Skin epidermis (tissue), 12 donors: Measurements from ENCODE around the gene TBC1D21.

Experiments
- H3K27ac ChIP-seq, 21 experiments: fragments of 200-600 bp; sonication (generic) in 11 of 21; one replicate each; pipeline ENCODE4 v1.5.0; 2020; ENCODE audit warnings: mild to moderate bottlenecking in 3 of 21, inconsistent platforms in 2 of 21, moderate library complexity in 2 of 21
- H3K4me3 ChIP-seq, 7 experiments: fragments of 200-600 bp; sonication (generic) in 2 of 7; one replicate each; pipeline ENCODE4 v1.5.0; 2020; ENCODE audit warnings: inconsistent platforms in 2 of 7, mild to moderate bottlenecking in 2 of 7, moderate library complexity in 1 of 7

The TBC1D21 gene, protein sequence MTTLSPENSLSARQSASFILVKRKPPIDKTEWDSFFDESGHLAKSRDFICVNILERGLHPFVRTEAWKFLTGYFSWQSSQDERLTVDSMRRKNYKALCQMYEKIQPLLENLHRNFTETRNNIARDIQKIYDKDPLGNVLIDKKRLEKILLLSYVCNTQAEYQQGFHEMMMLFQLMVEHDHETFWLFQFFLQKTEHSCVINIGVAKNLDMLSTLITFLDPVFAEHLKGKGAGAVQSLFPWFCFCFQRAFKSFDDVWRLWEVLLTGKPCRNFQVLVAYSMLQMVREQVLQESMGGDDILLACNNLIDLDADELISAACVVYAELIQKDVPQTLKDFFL

GRCh38 chr15:73873456-73873855, at the start of gene TBC1D21:
TSS of gene TBC1D21 (plus strand) at chr15:73873564. CDS start at chr15:73873710, 146 bp downstream.
- Histone ChIP-seq H3K27ac (no peak within 1 kb of the TSS), H3K4me3 (no peak within 1 kb of the TSS)

DNA sequence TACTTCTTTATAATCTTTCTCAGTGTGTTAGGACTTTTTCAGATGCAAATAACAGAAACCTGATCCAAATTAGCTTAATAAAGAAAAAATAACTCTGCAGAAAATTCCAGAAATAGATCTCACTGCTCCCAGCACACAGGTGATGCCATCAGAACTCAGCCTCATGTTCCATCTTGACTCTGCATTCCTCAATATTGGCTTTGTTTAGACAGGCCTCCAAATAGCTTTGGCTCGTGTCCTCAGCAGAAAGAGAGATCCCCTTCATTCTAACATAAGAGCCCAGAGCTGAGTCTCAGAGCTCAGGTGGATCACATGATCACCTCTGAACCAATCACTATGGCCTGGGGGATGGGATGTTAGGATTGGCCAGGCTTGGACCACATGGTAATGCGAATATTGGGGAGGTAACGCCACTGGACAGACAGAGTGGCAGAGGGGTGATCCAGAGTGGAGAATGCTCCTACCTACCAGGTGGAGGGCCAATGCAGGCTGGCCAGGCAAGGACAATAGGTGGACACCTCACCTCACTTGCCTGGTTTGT, 46.6 kb upstream of the TBC1D21 start:
- Histone ChIP-seq H3K4me3 (no peak overlapping the region), H3K27ac (no peak overlapping the region)

- H3K27ac ChIP-seq: no peak overlapping the region
- H3K4me3 ChIP-seq: no peak overlapping the region
Measured at GRCh38 chr15:73829523-73829922, 43.8 kb upstream of the TBC1D21 start.

DNA sequence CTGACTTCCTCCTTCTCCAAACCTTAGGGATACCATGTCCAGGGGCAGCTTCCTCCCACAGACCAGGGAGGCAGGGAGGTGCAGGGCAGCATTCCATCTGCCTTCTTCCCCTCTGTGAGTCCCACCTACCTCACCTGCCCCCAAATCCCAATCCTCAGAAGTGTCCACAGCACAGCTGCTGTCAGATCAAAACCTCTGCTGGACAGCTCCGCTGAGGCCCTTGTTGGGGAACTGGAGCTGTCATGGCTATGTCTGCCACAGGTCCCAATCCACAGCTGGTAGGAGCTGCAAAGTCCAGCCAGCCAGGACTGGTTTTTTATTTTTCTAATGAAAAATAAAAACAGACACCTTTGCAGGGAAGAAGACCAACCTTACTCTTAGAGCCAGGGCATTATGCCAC, 40.7 kb upstream of the TBC1D21 start:
- Histone ChIP-seq H3K4me3 (no peak overlapping the region), H3K27ac (no peak overlapping the region)

GRCh38 chr15:73836845-73837244, 36.5 kb upstream of the TBC1D21 start:
- H3K4me3 ChIP-seq: no peak overlapping the region
- H3K27ac ChIP-seq: no peak overlapping the region

GRCh38 chr15:73838831-73839426, 34.4 kb upstream of the TBC1D21 start:
- no peak overlapping the region for H3K27ac ChIP-seq
- no peak overlapping the region for H3K4me3 ChIP-seq

DNA sequence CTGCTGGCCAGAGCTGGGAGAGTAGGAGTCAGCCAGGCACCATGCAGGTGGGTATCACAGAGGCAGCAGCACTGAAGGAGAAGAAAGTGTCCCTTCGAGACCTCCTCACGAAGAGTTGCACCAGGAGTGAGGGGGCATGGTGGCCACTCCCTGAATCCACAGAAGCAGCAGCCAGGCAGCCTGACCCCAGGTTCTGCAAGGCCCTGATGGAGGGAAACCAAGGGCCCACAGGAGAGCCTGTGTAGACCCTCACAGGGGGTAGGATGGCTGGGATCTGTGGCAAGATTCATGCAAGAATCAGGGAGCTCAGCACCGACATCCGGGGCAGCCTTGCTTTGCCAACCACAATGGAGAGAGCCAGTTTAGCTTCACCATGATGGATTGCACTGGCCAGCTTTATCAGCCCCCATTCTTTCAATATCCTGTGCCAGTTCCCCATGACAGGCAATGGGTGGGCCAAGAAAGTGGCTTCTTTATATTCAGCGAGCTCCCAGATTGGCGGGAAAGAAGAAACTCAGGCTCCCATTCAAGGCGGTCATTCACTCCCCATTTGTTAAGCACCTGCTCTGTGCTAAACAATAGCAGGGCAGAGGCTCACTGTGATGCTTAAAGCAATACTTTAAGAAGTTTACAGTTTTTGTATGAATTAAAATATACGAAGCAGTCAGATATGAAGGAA, 33.5 kb upstream of the TBC1D21 start:
- Histone ChIP-seq H3K4me3 (no peak overlapping the region), H3K27ac (no peak overlapping the region)

DNA sequence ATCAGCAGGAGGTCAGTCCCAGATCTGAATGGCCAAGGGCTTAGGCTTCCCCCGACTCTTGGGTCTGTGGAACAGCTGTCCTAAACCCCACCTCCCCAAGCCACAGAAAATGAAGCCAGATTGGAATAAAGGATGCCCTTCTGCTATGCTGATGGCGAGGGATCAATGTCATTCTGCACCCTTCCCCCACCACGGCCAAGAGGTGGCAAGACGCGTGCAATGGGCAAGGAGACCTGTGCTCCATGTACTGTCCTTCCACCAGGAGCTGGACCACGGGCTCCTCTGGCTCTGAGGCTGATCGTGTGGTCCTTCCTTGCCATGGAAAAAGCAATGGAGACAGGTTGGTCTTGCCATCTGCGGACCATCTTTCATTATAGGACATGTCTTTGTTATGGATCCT, 32.6 kb upstream of the TBC1D21 start:
- Histone ChIP-seq H3K27ac (no peak overlapping the region), H3K4me3 (no peak overlapping the region)

DNA sequence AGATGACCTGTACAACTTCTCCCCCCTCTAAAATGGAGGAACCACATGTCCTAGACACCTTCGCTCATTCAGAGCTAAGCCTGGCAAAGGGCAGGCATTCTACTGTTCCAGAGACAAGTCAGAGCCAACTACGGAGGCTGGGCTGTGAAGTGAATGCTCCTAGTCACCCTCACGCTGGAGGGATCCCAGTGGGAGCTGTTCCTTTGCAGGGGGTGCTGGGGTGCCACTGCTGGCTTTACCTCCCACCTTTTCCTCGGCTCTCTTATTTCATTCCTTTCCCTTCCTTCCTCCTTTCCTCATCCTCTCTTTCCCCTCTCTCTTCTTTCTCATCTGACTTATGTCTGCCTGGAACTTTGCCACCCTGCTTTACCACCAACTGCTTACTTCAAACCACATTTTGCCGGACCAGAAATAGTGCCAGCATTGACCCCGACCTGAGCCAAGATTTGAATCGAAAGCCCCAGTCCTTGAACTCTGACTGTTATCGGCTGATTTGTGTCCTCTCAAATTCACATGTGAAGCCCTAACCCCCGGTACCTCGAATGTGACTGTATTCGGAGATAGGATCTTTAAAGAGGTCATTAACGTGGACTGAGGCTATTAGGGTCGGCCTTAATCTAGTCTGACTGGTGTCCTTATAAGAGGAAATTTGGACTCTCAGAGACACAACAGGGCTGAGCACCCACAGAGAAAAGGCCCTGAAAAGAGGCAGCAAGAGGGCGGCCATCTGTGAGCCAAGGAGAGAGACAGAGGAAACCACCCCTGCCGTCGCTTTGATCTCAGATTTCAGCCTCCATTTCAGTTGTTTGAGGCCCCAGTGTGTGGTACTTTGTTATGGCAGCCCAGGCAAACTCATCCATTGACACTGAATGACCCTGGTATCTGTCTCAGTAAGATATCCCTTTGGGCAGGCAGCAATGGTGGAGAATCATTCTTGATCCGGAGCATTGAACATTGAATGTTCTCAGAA, 31.3 kb upstream of the TBC1D21 start:
- H3K27ac ChIP-seq: no peak overlapping the region

DNA sequence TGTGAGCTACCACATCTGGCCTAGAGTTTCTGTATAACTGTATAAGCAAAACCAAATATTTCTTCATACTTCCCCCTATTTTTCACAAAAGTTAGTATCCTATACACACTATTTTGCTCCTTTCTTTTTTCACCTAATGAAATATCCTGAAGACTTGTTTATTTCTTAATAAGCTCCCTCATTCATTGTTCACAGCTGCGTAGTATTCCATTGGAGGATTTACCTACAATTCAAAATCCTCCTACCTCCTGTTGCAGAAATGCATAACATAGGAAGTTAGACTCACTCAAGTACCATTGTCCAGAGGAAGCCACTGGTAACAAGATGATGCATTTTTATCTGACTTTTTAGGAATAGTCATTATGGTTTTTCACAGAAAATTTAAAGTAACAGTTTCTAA, 29.6 kb upstream of the TBC1D21 start:
- Histone ChIP-seq H3K4me3 (no peak overlapping the region), H3K27ac (no peak overlapping the region)

More for the DNA sequence above, 31.3 kb upstream of the TBC1D21 start:
- no peak overlapping the region for H3K4me3 ChIP-seq

DNA sequence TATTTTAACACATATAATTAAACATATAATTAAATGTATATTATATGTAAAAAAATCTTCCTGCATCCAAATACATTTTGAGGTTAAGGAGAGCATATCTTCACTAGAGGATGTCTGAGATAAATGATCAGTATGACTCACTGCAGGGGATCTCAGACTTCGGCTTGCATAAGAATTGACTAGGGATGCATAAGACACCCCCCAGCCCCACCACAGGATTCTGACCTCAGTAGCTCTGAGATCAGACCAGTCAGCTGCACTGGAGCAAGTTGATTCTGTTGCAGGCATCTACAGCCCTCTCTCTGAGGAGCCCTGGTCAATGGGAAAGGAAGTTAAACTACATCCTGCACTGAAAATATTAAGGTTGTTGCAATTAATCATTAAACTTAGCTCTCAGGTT, 29.0 kb upstream of the TBC1D21 start:
- Histone ChIP-seq H3K27ac (no peak overlapping the region), H3K4me3 (no peak overlapping the region)

DNA sequence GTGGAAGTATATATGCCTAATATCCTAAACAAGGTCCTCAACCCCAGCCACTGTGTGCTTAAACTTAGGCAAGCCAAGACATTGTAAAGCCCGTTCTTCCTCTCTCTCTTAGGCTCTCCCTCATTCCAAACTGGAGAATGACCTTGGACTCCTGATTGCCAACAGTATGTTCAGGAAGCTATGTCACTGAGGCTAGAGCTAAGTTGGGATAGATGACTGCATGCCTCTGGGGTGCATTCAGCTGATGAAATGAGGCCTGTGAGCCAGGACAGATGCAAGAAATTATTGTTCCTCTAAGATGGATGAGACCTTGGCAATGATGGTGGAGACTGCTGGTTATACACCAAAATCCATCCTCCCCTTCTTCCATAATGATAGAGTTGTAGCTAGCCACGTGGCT, 27.9 kb upstream of the TBC1D21 start:
- H3K4me3 ChIP-seq: no peak overlapping the region
- no peak overlapping the region for H3K27ac ChIP-seq

DNA sequence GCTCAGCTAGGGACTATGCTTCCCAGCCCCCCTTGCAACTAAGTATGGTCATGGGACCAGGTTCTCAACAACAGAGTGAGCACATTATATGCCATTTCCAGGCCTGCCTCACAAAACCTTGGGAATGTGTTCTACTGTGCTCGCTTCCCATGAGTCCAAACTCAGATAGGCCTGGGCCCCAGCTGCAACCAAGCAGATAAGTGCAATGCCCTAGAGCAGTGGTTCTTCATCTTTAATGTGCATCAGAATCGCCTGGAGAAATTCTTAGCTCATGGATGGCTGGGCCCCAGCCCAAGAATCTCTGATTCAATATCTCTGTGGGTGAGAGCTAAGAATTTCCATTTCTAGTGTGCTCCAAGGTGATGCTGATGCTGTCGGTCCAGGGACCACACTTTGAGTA, 27.5 kb upstream of the TBC1D21 start:
- Histone ChIP-seq H3K4me3 (no peak overlapping the region), H3K27ac (no peak overlapping the region)

- no peak overlapping the region for H3K4me3 ChIP-seq
- H3K27ac ChIP-seq: no peak overlapping the region
Measured at GRCh38 chr15:73849641-73850040, 23.7 kb upstream of the TBC1D21 start.

- H3K4me3 ChIP-seq: no peak overlapping the region
Measured at GRCh38 chr15:73850228-73850627, 23.1 kb upstream of the TBC1D21 start.

GRCh38 chr15:73851689-73852088, 21.7 kb upstream of the TBC1D21 start:
- H3K4me3 ChIP-seq: no peak overlapping the region
- H3K27ac ChIP-seq: no peak overlapping the region

More at GRCh38 chr15:73850228-73850627, 23.1 kb upstream of the TBC1D21 start:
- no peak overlapping the region for H3K27ac ChIP-seq

DNA sequence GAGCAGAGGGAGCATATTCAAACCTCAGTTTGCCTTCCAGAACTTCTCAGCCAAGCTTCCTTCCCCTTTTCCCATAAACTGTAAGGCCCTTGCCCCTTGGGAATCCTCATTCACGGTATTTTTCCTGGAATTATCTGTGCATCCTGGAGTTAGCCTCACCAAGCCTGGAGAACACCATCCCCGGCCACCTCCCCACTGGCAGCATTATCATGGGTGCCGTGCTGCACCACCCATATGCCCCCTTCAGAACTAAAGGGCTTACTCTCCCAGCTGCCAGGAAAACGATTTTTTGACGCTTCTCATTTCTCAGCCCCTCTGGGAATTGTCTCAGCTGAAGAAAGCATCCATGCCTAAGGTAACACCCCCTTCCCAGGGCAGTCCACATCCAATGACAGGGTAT, 20.9 kb upstream of the TBC1D21 start:
- no peak overlapping the region for H3K27ac ChIP-seq

DNA sequence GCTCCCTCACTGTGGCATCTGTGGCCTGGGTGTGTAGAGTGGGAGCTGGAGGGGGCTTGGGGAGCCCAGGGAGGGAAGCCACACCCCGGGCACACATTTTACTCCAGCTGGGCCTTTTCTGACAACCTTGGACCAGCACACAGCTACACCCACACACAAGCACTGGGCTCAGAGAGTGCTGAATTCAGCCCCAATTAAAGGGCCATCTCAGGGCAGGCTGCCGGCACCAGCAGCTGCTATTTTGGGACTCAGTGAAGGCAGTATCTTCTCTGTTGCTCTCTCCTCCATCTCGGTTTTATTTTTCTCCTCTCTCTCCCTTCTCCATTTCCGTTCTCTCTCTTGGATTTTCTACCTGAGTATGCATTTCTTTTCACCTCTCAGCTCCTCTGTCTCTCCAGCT, 19.1 kb upstream of the TBC1D21 start:
- Histone ChIP-seq H3K27ac (no peak overlapping the region), H3K4me3 (no peak overlapping the region)

More for the DNA sequence above, 20.9 kb upstream of the TBC1D21 start:
- H3K4me3 ChIP-seq: no peak overlapping the region

DNA sequence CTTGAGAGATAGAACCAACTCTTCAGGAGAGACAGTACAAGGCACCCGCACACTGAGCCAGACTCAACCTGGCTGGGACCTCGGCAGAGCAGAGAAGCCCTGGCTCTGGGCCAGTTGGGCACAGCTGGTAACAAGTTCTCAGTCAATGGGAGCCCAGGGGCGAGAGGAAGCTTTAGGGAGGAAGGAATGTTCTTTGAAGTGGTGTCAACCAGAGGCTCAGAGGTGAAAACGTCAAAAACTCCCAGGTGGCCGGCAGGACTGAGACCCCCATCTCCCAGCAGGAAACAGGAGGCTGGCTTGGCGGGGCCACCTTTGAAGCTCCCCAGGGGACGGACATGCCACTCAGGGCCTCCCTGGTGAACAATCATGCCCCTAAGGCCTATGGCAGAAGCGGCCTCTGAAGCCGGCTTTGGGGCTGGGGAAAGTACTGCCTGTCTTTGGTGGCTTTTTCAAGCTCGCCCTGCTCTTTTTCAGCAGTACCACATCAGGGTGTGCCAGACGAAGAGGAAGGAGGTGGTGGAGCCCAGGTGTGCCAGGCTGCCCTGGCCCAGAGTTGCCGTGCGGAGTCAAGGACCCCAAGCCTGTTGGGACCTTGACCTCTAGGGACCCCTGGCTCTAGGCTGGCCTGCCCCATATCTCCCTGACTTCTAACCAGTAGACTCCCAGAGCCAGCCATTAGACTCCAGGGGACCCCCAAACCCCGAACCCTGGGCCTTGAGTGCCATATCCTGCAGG, 16.7 kb upstream of the TBC1D21 start:
- Histone ChIP-seq H3K27ac (no peak overlapping the region), H3K4me3 (no peak overlapping the region)
